ENCODE results near the gene P2RY12.

DNA sequence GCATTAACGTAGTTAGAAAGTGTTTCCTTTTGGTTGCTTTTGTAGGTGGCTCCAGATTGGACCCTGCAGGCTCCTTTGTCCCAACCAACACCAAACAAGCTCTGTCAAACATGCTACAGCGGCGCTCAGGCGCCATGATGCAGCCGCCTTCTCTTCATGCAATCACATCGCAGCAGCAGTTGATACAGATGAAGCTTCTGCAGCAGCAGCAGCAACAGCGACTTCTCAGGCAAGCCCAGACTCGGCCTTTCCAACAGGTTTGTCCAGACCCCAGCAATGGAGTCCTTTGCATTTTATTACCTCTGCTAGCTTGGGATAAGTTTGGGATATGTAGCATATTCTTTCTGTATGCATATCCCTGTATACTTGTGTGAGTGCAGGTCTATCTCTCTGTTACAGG lies 10.1 kb upstream of the P2RY12 start:
- TF ChIP-seq, protein P1, sequence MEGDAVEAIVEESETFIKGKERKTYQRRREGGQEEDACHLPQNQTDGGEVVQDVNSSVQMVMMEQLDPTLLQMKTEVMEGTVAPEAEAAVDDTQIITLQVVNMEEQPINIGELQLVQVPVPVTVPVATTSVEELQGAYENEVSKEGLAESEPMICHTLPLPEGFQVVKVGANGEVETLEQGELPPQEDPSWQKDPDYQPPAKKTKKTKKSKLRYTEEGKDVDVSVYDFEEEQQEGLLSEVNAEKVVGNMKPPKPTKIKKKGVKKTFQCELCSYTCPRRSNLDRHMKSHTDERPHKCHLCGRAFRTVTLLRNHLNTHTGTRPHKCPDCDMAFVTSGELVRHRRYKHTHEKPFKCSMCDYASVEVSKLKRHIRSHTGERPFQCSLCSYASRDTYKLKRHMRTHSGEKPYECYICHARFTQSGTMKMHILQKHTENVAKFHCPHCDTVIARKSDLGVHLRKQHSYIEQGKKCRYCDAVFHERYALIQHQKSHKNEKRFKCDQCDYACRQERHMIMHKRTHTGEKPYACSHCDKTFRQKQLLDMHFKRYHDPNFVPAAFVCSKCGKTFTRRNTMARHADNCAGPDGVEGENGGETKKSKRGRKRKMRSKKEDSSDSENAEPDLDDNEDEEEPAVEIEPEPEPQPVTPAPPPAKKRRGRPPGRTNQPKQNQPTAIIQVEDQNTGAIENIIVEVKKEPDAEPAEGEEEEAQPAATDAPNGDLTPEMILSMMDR (conservative IDR thresholded peaks at IDR 0.05; ENCODE audit: low read length), result no peak
- TF ChIP-seq EZH2phosphoT487 (IDR thresholded peaks at IDR 0.05; ENCODE audit: borderline replicate concordance), result no peak
